Measurements from ENCODE around the gene NUDT3.

The NUDT3 gene

GRCh38 chr6:34312259-34312658 is 80.2 kb downstream of the NUDT3 start:
- no peak overlapping the region for H3K4me3 ChIP-seq (ENCODE audit: low read depth, low read length)
- TF ChIP-seq, protein P1, sequence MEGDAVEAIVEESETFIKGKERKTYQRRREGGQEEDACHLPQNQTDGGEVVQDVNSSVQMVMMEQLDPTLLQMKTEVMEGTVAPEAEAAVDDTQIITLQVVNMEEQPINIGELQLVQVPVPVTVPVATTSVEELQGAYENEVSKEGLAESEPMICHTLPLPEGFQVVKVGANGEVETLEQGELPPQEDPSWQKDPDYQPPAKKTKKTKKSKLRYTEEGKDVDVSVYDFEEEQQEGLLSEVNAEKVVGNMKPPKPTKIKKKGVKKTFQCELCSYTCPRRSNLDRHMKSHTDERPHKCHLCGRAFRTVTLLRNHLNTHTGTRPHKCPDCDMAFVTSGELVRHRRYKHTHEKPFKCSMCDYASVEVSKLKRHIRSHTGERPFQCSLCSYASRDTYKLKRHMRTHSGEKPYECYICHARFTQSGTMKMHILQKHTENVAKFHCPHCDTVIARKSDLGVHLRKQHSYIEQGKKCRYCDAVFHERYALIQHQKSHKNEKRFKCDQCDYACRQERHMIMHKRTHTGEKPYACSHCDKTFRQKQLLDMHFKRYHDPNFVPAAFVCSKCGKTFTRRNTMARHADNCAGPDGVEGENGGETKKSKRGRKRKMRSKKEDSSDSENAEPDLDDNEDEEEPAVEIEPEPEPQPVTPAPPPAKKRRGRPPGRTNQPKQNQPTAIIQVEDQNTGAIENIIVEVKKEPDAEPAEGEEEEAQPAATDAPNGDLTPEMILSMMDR (IDR thresholded peaks at IDR 0.05; ENCODE audit: borderline replicate concordance, insufficient read depth, low read depth, low read length), result no peak

GRCh38 chr6:34310817-34311216 is 81.7 kb downstream of the NUDT3 start:
- TF ChIP-seq, protein P1 (IDR thresholded peaks at IDR 0.05; ENCODE audit: borderline replicate concordance, insufficient read depth, low read depth, low read length), result no peak
- H3K4me3 ChIP-seq (ENCODE audit: low read depth, low read length), result no peak overlapping the region

- TF ChIP-seq, protein P1 (IDR thresholded peaks at IDR 0.05; ENCODE audit: borderline replicate concordance, insufficient read depth, low read depth, low read length), result no peak
- no peak overlapping the region for H3K4me3 ChIP-seq (ENCODE audit: low read depth, low read length)
These were observed 84.0 kb downstream of the NUDT3 start for GRCh38 chr6:34308483-34308882.

- TF ChIP-seq, protein P1 (IDR thresholded peaks at IDR 0.05; ENCODE audit: borderline replicate concordance, insufficient read depth, low read depth, low read length), result no peak
- no peak overlapping the region for H3K4me3 ChIP-seq (ENCODE audit: low read depth, low read length)
These were observed 86.3 kb downstream of the NUDT3 start for GRCh38 chr6:34305982-34306708.

- H3K4me3 ChIP-seq (ENCODE audit: low read depth, low read length), result no peak overlapping the region
- TF ChIP-seq, protein P1 (IDR thresholded peaks at IDR 0.05; ENCODE audit: borderline replicate concordance, insufficient read depth, low read depth, low read length), result no peak
These were observed 87.0 kb downstream of the NUDT3 start for GRCh38 chr6:34305497-34305896.

- TF ChIP-seq, protein P1 (IDR thresholded peaks at IDR 0.05; ENCODE audit: borderline replicate concordance, insufficient read depth, low read depth, low read length), result no peak
- H3K4me3 ChIP-seq (ENCODE audit: low read depth, low read length), result no peak overlapping the region
These were observed 88.3 kb downstream of the NUDT3 start for GRCh38 chr6:34304164-34304563.

DNA sequence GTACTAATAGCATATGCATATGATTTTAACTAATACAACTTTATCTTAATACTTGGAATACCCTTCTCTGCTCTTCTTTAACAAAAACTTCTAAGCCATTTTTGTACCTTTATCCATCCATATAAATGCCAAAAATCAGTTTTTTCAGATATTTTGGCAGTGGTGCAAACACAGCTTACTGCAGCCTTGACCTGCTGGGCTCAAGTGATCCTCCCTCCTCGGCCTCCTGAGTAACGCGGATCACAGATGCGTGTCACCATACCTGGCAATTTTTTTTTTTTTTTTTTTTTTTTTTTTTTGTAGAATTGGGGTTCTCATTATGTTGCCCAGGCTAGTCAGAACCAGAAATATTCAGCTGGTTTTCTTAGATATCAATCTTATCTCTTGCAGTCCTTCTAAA is 89.5 kb downstream of the NUDT3 start:
- TF ChIP-seq, protein P1 (IDR thresholded peaks at IDR 0.05; ENCODE audit: borderline replicate concordance, insufficient read depth, low read depth, low read length), result no peak
- H3K4me3 ChIP-seq (ENCODE audit: low read depth, low read length), result no peak overlapping the region

Measured in GM12875 (cell line).